ENCODE results near the gene GOLGA8G. TPM values are rescaled to one million over a fixed set of nuclear protein-coding genes. Genes with fewer than 3 reads are reported as not detected.
"Not testable (repeated sequence)": the region's sequence is repeated elsewhere in the genome, so short reads cannot be mapped to it uniquely, and the experiment has no call there.

Gene GOLGA8G, protein sequence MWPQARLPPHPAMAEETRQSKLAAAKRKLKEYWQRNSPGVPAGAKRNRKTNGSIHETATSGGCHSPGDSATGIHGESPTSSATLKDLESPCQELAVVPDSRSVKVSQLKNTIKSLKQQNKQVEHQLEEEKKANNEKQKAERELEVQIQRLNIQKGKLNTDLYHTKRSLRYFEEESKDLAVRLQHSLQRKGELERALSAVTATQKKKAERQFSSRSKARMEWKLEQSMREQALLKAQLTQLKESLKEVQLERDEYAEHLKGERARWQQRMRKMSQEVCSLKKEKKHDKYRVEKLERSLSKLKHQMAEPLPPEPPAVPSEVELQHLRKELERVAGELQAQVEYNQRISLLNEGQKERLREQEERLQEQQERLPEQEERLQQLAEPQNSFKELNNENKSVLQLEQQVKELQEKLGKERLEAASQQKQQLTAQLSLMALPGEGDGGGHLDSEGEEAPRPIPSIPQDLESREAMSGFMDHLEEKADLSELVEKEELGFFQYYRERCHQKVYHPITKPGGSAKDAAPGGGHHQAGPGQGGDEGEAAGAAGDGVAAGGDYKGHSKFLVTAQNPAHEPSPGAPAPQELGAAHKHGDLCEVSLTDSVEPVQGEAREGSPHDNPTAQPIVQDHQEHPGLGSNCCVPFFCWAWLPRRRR
- under 1 TPM in 1 of 4 donors, not detected in 3; 0.10 TPM for total RNA-seq

DNA sequence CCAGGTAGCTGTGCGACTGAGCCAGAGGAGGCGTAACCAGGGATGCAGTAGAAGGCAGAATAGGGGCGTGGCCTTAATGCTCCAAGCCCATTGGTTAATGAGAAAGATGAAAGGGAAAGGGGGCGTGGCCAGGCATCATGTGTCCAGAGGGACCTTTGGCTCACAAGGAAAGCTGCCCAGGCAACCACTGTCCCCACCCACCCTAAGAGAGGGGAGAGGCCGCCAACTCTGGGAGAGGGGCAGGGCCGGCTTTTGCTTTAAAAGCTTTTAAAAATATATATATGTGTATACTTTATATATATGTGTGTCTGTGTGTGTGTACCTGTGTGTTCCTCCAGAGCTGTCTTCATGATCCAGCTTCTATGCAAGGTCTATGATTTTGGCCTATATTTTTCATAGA, at the start of gene GOLGA8G:
Gene GOLGA8G (minus strand): TSS at position 18 of the 400 bp plus-strand sequence. CDS start 62 bp downstream, outside the sequence.
- H3K4me3 ChIP-seq (ENCODE audit: low read depth, poor library complexity, severe bottlenecking); intact Hi-C loops (cut with DNase I; ENCODE audit: low total_unique reads); DNase-seq (ENCODE audit: low spot score in 2 of 2): not testable (repeated sequence)
- 84% methylated on average over 3 to 4 of the region's 6 CpGs for WGBS, 2 donors

DNA sequence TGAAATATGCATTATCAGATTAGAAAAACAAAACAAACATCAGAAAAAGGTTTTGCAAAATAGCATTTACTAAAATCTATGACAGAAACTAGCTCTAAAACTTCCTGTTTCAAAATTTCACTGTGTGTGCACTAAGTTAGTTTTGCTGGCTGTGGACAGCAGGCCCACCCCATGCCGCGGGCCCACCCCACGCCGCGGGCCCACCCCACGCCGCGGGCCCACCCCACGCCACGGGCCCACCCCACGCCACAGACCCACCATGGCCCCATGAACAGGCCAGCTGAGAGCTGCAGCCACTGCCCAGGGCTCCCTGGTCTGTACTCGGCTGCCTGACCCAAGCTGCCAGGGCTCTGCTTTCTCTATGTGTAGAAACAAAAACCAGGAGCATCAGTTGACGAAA, 40.6 kb upstream of the GOLGA8G start:
- H3K4me3 ChIP-seq (ENCODE audit: low read depth, poor library complexity, severe bottlenecking); intact Hi-C loops (cut with DNase I; ENCODE audit: low total_unique reads): not testable (repeated sequence)
- DNase-seq (ENCODE audit: low spot score in 2 of 2): peak in 1 of 2 donors; percentile 78
- 88% methylated on average over 11 of the region's 13 CpGs; no CpG with 5 or more reads in 1 of the 2 donors for WGBS, 2 donors

DNA sequence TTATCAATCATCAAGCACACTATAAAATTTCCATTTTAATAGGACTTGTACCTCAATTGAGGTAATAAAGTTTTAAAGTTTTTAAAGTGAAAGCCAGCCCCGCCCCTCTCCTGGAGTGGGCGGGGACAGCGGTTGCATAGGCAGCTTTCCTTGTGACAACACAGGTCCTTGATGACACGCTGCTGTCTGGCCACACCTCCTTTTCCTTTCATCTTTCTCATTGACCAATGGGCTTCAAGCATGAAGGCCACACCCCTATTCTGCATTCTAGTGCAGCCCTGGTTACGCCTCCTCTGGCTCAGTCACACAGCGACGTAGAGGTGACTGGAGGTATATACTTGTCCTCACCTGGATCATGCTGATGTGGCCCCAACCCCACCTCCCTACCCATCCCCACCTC, 20.5 kb upstream of the GOLGA8G start, which contains the start of gene GOLGA6L25:
Gene GOLGA6L25 (plus strand): TSS at position 301 of the 400 bp plus-strand sequence. CDS start 61 bp downstream, at position 362.
- H3K4me3 ChIP-seq (ENCODE audit: low read depth, poor library complexity, severe bottlenecking); intact Hi-C loops (cut with DNase I; ENCODE audit: low total_unique reads); DNase-seq (ENCODE audit: low spot score in 2 of 2): not testable (repeated sequence)
- WGBS, 2 donors: no CpG with 5 or more reads among the region's 7 CpGs

DNA sequence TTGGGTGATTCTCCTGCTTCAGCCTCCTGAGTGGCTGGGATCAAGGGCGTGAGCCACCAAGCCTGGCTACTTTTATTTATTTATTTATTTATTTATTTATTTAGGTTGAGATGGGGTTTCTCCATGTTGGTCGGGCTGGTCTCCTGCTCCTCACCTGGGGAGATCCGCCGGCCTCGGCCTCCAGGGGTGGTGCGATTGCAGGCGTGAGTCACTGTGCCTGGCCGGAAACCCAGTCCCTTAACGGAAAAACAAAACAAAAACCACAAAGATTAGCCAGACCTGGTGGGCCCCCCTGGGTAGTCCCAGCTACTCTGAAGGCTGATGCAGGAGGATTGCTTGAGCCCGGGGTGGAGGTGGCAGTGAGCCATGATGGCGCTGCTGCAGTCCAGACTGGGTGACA, 17.6 kb downstream of the GOLGA8G start:
- H3K4me3 ChIP-seq (ENCODE audit: low read depth, poor library complexity, severe bottlenecking); intact Hi-C loops (cut with DNase I; ENCODE audit: low total_unique reads); DNase-seq (ENCODE audit: low spot score in 2 of 2): not testable (repeated sequence)
- no CpG with 5 or more reads among the region's 11 CpGs for WGBS, 2 donors

DNA sequence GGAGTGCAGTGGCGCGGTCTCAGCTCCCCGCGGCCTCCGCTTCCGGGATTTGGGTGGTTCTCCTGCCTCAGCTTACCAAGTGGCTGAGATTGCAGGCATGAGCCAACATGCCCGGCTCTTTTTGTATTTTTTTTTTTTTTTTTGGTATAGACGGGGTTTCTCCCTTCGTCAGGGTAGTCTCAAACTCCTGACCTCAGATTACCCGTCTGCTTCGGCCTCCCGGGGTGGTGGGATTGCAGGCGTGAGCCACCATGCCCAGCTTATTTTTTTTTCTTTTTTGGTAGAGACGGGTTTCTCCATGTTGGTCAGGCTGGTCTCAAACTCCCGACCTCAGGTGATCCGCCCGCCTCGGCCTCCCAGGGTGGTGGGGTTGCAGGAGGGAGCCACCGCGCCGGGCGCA, 18.6 kb downstream of the GOLGA8G start:
- H3K4me3 ChIP-seq (ENCODE audit: low read depth, poor library complexity, severe bottlenecking); intact Hi-C loops (cut with DNase I; ENCODE audit: low total_unique reads): not testable (repeated sequence)
- WGBS, 2 donors: 61 to 91% methylated on average over 3 to 6 of the region's 22 CpGs
- DNase-seq (ENCODE audit: low spot score in 2 of 2): peak in 1 of 2 donors; percentile 80

DNA sequence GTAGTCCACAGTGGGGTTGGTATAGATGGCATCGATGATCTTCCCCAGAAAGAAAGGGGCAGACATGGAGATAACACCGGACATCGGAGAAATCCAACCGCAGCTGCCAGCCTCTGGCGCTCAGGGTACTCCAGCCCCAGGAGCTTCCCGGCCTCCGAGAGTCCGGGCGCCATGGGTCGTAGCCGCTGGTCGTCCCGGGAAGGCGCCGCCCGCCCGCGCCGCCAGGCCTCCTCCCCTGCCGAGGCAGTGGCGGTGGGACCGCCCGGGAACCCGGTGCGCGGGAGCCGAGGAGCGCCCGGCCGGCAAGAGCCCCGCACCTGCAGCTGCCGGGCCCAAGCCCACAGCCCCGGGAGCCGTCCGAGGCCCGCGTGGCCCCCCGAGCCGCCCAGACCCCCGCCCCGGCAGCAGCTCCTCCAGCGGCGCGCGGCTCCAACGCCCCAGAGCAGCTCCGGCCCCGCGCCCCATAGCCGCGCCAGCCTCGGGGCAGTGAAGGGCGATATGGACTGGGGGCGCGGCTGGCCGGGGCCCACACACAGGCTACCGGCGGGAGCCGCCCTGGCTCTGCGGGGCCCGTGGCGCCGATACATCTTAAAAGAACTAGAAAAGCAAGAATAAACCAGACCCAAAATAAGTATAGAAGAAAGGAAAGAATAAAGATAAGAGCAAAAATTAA, 24.4 kb downstream of the GOLGA8G start:
- intact Hi-C loops (cut with DNase I; ENCODE audit: low total_unique reads); DNase-seq (ENCODE audit: low spot score in 2 of 2); H3K4me3 ChIP-seq (ENCODE audit: low read depth, poor library complexity, severe bottlenecking): not testable (repeated sequence)
- WGBS, 2 donors: no CpG with 5 or more reads among the region's 63 CpGs

DNA sequence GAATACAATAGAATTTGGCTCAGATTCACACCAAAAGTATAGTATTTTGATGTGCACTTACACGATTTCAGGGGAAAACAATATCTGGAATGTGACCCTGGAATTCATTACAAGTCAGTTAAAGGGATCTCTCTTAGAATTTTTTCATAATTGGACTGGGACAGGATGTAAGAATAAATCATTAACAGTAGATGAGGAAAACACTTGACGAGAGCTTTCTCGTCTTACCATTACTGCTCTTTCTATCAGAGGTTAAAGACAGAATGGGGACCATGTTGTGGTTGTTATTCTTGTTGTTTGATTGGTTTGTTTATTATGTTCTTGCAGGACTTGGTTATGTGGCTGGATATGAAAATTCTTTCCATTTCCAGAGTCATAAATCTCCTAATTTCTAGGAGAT, 51.4 kb downstream of the GOLGA8G start:
- H3K4me3 ChIP-seq (ENCODE audit: low read depth, poor library complexity, severe bottlenecking); intact Hi-C loops (cut with DNase I; ENCODE audit: low total_unique reads); DNase-seq (ENCODE audit: low spot score in 2 of 2): not testable (repeated sequence)
- no CpG with 5 or more reads among the region's 3 CpGs for WGBS, 2 donors

Small RNA genes lying within 50 kb of the gene (microRNA-seq; reads per million reads assigned to microRNA genes)
- gene MIR4509-3 (ENCODE audit: borderline number of aligned reads in 1 of 2, borderline replicate concordance in 2 of 2): 0 reads per million in 2 donors

Other genes with a start within 250 kb of the GOLGA8G start
- 10 to 100 TPM; 33.3 to 57.0 (median 48.4) TPM for gene HERC2, start 210.8 kb downstream of the GOLGA8G start, total RNA-seq
- not detected for gene GOLGA6L24, start 174.9 kb downstream of the GOLGA8G start, total RNA-seq
- gene GOLGA8F, start 154.3 kb downstream of the GOLGA8G start, total RNA-seq: not detected
- gene GOLGA6L25, start 20.6 kb upstream of the GOLGA8G start, total RNA-seq: not detected
- gene GOLGA8M, start 179.4 kb upstream of the GOLGA8G start, total RNA-seq: 1 to 10 TPM in 1 of 4 donors, under 1 TPM in 1, not detected in 2; 0.13 to 1.6 TPM

Data from lower leg skin (tissue), 4 donors.